A549 (cell line): ENCODE data around the gene PLEKHO1. TPM values are rescaled to one million over a fixed set of nuclear protein-coding genes. Genes with fewer than 3 reads are reported as not detected.

Source experiments
- ATAC-seq, 2 experiments: fragments of 200-7000 bp in 1 of 2; fragments of >200 bp in 1 of 2; cut with Nextera tagmentation in 1 of 2; cut with Tn5 transposase in 1 of 2; 3 replicates each; pipeline versions ENCODE4 v1.8.0 to v1.9.1; 2018 to 2020; ENCODE audit warnings: mild to moderate bottlenecking in 1 of 2, moderate library complexity in 1 of 2
- CTCF ChIA-PET: fragments of 300-600 bp; sonication (Branson Sonifier 250); formaldehyde crosslinking; extraction: SDS; loops from one replicate; lab custom pipeline; 2021; ENCODE audit warnings: antibody characterized with exemption, inconsistent platforms; lab: Yijun Ruan, JAX
- POLR2A ChIA-PET: fragments of 350-600 bp; formaldehyde crosslinking; extraction: SDS; loops from one replicate; lab custom pipeline; 2021; ENCODE audit warnings: antibody characterized with exemption, inconsistent platforms; lab: Yijun Ruan, JAX
- DNase-seq, 2 experiments: peaks; one replicate each; pipeline versions ENCODE4 v3.0.0 to v3.0.0-alpha.2; 2011 to 2016; ENCODE audit warnings: low read depth in 1 of 2, low spot score in 1 of 2
- FAIRE-seq: peaks from 2 replicates; lab custom pipeline; 2011; peaks lifted over from hg19 to GRCh38; lab: Jason Lieb, UNC
- H3K27ac ChIP-seq, 2 experiments: fragments of >200 bp; sonication (Bioruptor Twin); formaldehyde crosslinking; 3 replicates each; pipeline ENCODE4 v1.5.1; 2016 to 2017
- H3K4me1 ChIP-seq: fragments of >200 bp; sonication (Bioruptor Twin); formaldehyde crosslinking; 3 replicates; pipeline ENCODE4 v1.6.1; 2016
- H3K4me2 ChIP-seq: fragments of >200 bp; sonication (Bioruptor Twin); formaldehyde crosslinking; 3 replicates; pipeline ENCODE4 v1.6.1; 2016
- H3K4me3 ChIP-seq: fragments of >200 bp; sonication (Bioruptor Twin); formaldehyde crosslinking; 3 replicates; pipeline ENCODE4 v1.5.1; 2016
- H3K9me3 ChIP-seq: fragments of >200 bp; sonication (Bioruptor Twin); formaldehyde crosslinking; 3 replicates; pipeline ENCODE4 v1.6.1; 2016
- ATOH8 ChIP-seq: fragments of 250-450 bp; sonication (Bioruptor Pico); IDR thresholded peaks from 2 replicates; pipeline ENCODE4 v1.5.0; 2020; ENCODE audit warnings: low read depth, mild to moderate bottlenecking, moderate library complexity
- BHLHE40 ChIP-seq: IDR thresholded peaks from 2 replicates; pipeline ENCODE4 v1.6.1; 2012; ENCODE audit warnings: low read depth, low read length, inconsistent platforms
- CTCF ChIP-seq: fragments of >200 bp; sonication (Bioruptor Twin); formaldehyde crosslinking; IDR thresholded peaks from 3 replicates; pipeline ENCODE4 v1.5.1; 2016
- E2F6 ChIP-seq: IDR thresholded peaks from 2 replicates; pipeline ENCODE4 v1.6.1; 2012; ENCODE audit warnings: low read depth, borderline replicate concordance
- EP300 ChIP-seq, 2 experiments: fragments of >200 bp; sonication (Bioruptor Twin); formaldehyde crosslinking; IDR thresholded peaks; 2 replicates in 1 of 2; 3 replicates in 1 of 2; pipeline ENCODE4 v1.6.1; 2016 to 2017
- FOXS1 ChIP-seq: fragments of 250-450 bp; sonication (Bioruptor Pico); IDR thresholded peaks from 2 replicates; pipeline ENCODE4 v1.5.0; 2020; ENCODE audit warnings: mild to moderate bottlenecking, moderate library complexity
- HDAC2 ChIP-seq: fragments of 200-600 bp; sonication (generic); IDR thresholded peaks from 2 replicates; pipeline ENCODE4 v1.6.1; 2016
- HES2 ChIP-seq: fragments of >200 bp; sonication (Bioruptor Twin); formaldehyde crosslinking; IDR thresholded peaks from 2 replicates; pipeline ENCODE4 v1.6.1; 2016
- HOXB13 ChIP-seq: fragments of 250-450 bp; sonication (Bioruptor Pico); IDR thresholded peaks from 2 replicates; pipeline ENCODE4 v1.5.0; 2020; ENCODE audit warnings: low read depth, mild to moderate bottlenecking, moderate library complexity
- HOXB5 ChIP-seq: fragments of 250-450 bp; sonication (Bioruptor Pico); IDR thresholded peaks from 2 replicates; pipeline ENCODE4 v1.5.0; 2020; ENCODE audit warnings: mild to moderate bottlenecking, moderate library complexity
- JUN ChIP-seq, 2 experiments: fragments of >200 bp; sonication (Bioruptor Twin); formaldehyde crosslinking; IDR thresholded peaks; 2 replicates in 1 of 2; 3 replicates in 1 of 2; pipeline ENCODE4 v1.6.1; 2016 to 2017
- NFE2L2 ChIP-seq: fragments of 150-350 bp; conservative IDR thresholded peaks from 2 replicates; pipeline ENCODE4 v1.6.1; 2014; ENCODE audit warnings: low read length
- NPAS2 ChIP-seq: fragments of 250-450 bp; sonication (Bioruptor Pico); IDR thresholded peaks from 2 replicates; pipeline ENCODE4 v1.8.0; 2022; ENCODE audit warnings: mild to moderate bottlenecking, moderate library complexity, borderline replicate concordance
- PHF8 ChIP-seq: fragments of 200-600 bp; sonication (generic); IDR thresholded peaks from 2 replicates; pipeline ENCODE4 v1.6.1; 2016; ENCODE audit warnings: low read depth, mild to moderate bottlenecking, antibody characterized with exemption, moderate library complexity, borderline replicate concordance
- POLR2A ChIP-seq: IDR thresholded peaks from 2 replicates; pipeline ENCODE4 v1.6.1; 2012; ENCODE audit warnings: mild to moderate bottlenecking, low read length
- RAD21 ChIP-seq, 2 experiments: fragments of >200 bp in 1 of 2; sonication (Bioruptor Twin) in 1 of 2; formaldehyde crosslinking in 1 of 2; IDR thresholded peaks in 1 of 2; conservative IDR thresholded peaks in 1 of 2; 2 replicates in 1 of 2; 3 replicates in 1 of 2; pipeline ENCODE4 v1.6.1; 2012 to 2018; ENCODE audit warnings: inconsistent platforms in 1 of 2
- RARB ChIP-seq: fragments of 250-450 bp; sonication (Bioruptor Pico); IDR thresholded peaks from 2 replicates; pipeline ENCODE4 v1.8.0; 2021; ENCODE audit warnings: mild to moderate bottlenecking, moderate library complexity
- RCOR1 ChIP-seq: fragments of 150-350 bp; IDR thresholded peaks from 2 replicates; pipeline ENCODE4 v1.6.1; 2014; ENCODE audit warnings: antibody characterized with exemption, low read length, low read depth
- RNF2 ChIP-seq: fragments of 200-600 bp; sonication (generic); IDR thresholded peaks from 2 replicates; pipeline ENCODE4 v1.6.1; 2016; ENCODE audit warnings: low read depth, mild to moderate bottlenecking, antibody characterized with exemption, moderate library complexity, borderline replicate concordance
- SMC3 ChIP-seq: fragments of >200 bp; sonication (Bioruptor Twin); formaldehyde crosslinking; IDR thresholded peaks from 3 replicates; pipeline ENCODE4 v1.6.1; 2018; ENCODE audit warnings: inconsistent platforms
- USF2 ChIP-seq: fragments of 450-650 bp; IDR thresholded peaks from 2 replicates; pipeline ENCODE4 v1.6.1; 2014; ENCODE audit warnings: antibody characterized with exemption
- WGBS: methylation state at CpG from one replicate; pipeline ENCODE4 v1.1.6; 2017; ENCODE audit errors: missing lambda C conversion rate; 5-methylcytosine and 5-hydroxymethylcytosine counted together
- polyA plus RNA-seq, 4 experiments: library from polyadenylated mRNA; depleted of rRNA in 3 of 4; stranded (reverse); fragments of >200 nt; fragmentation: RNase III in 1 of 4; extraction: RNeasy Plus Mini Kit Qiagen cat#74134 plus additional on column Dnase treatment in 1 of 4; gene quantifications; 2 replicates in 3 of 4; 3 replicates in 1 of 4; pipeline ENCODE4 v1.2.3, GENCODE V29; 2011 to 2017

PLEKHO1 gene
- polyA plus RNA-seq, 2 of the 4 experiments (the other 2 are of a cell fraction) = 2.5 to 5.5 TPM

- peak; percentile 65 to 92 for DNase-seq
- ATAC-seq = peak; percentile 76 to 89
- POLR2A ChIA-PET = interaction anchor here (0.6 kb wide), 1 partner anchor 114 kb away, joined by 5 read pairs; no protein-coding TSS in a partner anchor
- H3K4me1 ChIP-seq = no peaks in the 10 kb centered on the region
- 1% methylated on average over 5 of the region's 6 CpGs for WGBS
- TF ChIP-seq HES2 (no peak), SMC3 (peak; percentile 89), HDAC2 (no peak), NFE2L2 (no peak), HOXB5 (no peak), FOXS1 (CRISPR knock-in tag) (no peak), RARB (CRISPR knock-in tag) (no peak), BHLHE40 (no peak), CTCF (peak; percentile 88), RAD21 (conservative IDR thresholded peaks at IDR 0.05 in 1 of 2, IDR thresholded peaks at IDR 0.05 in 1 of 2) (peak; percentile 87 to 90), EP300 (IDR thresholded peaks at IDR 0.05) (no peak), JUN (IDR thresholded peaks at IDR 0.05) (no peak), RNF2 (no peak), USF2 (no peak), HOXB13 (CRISPR knock-in tag) (no peak)
- TF ChIP-seq, all 56 proteins: peak for 3
- Histone ChIP-seq H3K27ac (no peak overlapping the region), H3K4me3 (no peak overlapping the region), H3K9me3 (no peaks in the 10 kb centered on the region), H3K4me2 (no peak overlapping the region)
- no peak for FAIRE-seq
- CTCF ChIA-PET = interaction anchor here (0.6 to 20.2 kb wide), 49 partner anchors 9 to 472 kb away, joined by 3 to 244 read pairs (median 5); partner anchors contain the start of genes MTMR11, PLEKHO1 and VPS45
Measured at GRCh38 chr1:150168960-150169601, 19.4 kb downstream of the PLEKHO1 start.

GRCh38 chr1:150171801-150172200, 22.1 kb downstream of the PLEKHO1 start:
- no peak for FAIRE-seq
- no peak overlapping the region for H3K4me3 ChIP-seq
- no peaks in the 10 kb centered on the region for H3K9me3 ChIP-seq
- 64% methylated on average over 2 of the region's 2 CpGs for WGBS
- H3K27ac ChIP-seq = no peak overlapping the region
- ATAC-seq = no peak
- H3K4me2 ChIP-seq = no peak overlapping the region
- TF ChIP-seq POLR2A (no peak), RCOR1 (no peak), PHF8 (no peak), USF2 (no peak), ATOH8 (no peak), NPAS2 (CRISPR knock-in tag) (no peak), CTCF (no peak), E2F6 (no peak)
- ChIA-PET CTCF (interaction anchor here (0.8 to 20.2 kb wide), 5 partner anchors 13 to 209 kb away, joined by 3 to 244 read pairs (median 72); no protein-coding TSS in a partner anchor), POLR2A (interaction anchor here (0.6 kb wide), 1 partner anchor 180 kb away, joined by 3 read pairs; no protein-coding TSS in a partner anchor)
- H3K4me1 ChIP-seq = no peaks in the 10 kb centered on the region
- DNase-seq = no peak
